C4-2B (cell line): ENCODE results near the gene SERPINE3.

Experiments used
- H3K27ac ChIP-seq: fragments of 450-650 bp; 2 replicates; pipeline ENCODE4 v1.5.1; 2017
- CTCF ChIP-seq: fragments of 450-650 bp; conservative IDR thresholded peaks from 2 replicates; pipeline ENCODE4 v1.5.1; 2017; ENCODE audit warnings: mild to moderate bottlenecking
- ZFX ChIP-seq: fragments of 450-650 bp; IDR thresholded peaks from 2 replicates; pipeline ENCODE4 v1.6.1; 2017

The SERPINE3 gene

GRCh38 chr13:51339354-51339753, at the start of gene SERPINE3:
SERPINE3 (plus strand) TSS chr13:51339691; CDS start chr13:51341092, 1,401 bp downstream.
- H3K27ac ChIP-seq, result no peak within 1 kb of the TSS

DNA sequence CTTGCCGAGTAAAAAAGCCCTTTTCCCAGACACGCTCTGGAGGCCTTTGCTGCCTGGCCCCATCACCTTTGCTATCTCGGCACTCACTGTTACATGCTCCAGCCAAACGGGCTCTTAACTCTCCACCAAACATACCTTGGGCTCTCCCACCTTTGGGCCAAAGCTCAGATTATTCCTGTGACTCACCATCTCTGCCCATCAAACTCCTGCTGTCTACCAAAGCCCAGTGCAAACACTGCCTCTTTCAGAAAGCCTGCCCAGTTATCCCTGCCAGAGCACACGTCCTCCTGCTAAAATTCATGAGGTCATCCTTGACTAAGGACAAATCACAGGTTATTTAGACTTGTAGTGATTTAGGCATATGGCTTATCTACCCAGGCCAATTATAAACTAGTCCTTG, 48.1 kb upstream of the SERPINE3 start:
- H3K27ac ChIP-seq, result no peak overlapping the region
- no peak for TF ChIP-seq CTCF
- no peak for TF ChIP-seq ZFX

More at GRCh38 chr13:51339354-51339753, at the start of gene SERPINE3:
- TF ChIP-seq CTCF (no peak), ZFX (no peak)

- H3K27ac ChIP-seq, result no peak overlapping the region
- TF ChIP-seq CTCF (no peak), ZFX (no peak)
Observed at GRCh38 chr13:51292000-51292565, 47.4 kb upstream of the SERPINE3 start.

DNA sequence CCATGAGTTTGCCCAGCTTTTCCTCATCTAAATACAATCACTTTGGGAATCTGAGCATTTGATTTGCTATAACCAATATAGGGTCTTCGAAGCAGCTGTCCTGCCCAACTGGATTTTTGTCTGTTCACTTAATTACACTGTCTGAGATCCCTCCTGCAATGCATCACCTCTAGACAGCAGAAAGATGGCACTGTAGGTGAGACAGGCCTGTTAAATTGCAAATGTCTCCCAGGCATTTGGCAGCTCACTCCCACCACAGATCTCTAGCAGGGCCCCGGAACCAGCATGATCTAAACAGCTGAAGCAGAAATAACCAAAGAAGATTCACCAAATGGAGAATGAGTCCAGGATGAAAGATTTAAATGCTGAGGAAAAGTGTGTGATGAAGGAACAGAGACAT, 41.9 kb upstream of the SERPINE3 start:
- TF ChIP-seq ZFX (no peak), CTCF (no peak)
- no peak overlapping the region for H3K27ac ChIP-seq

GRCh38 chr13:51298812-51299211, 40.7 kb upstream of the SERPINE3 start:
- H3K27ac ChIP-seq, result no peak overlapping the region
- TF ChIP-seq ZFX (no peak), CTCF (no peak)

DNA sequence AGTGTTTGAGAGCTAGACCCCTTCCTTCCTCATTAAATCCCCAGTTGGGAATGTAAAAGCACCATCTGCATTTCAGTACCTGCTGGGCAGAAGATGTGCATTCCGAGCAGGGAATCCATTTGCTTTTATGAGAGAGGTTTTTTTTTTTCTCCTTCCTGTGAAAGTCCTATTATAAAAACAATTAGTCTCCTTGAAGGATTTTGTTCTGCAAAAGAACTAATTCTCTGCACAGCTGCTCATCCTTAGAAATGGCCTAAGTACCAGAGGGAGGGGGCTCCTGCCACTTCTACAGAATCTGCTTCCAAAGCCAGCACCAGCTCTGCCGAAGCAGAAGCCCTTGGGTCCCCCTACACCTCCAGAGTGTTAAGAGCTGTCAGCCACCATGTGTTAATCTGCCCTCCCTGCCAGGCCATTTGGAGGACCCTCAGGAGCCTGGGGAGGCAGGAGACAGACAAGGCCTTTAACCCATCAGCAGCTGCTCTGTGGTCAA, 36.4 kb upstream of the SERPINE3 start:
- H3K27ac ChIP-seq, result no peak overlapping the region

DNA sequence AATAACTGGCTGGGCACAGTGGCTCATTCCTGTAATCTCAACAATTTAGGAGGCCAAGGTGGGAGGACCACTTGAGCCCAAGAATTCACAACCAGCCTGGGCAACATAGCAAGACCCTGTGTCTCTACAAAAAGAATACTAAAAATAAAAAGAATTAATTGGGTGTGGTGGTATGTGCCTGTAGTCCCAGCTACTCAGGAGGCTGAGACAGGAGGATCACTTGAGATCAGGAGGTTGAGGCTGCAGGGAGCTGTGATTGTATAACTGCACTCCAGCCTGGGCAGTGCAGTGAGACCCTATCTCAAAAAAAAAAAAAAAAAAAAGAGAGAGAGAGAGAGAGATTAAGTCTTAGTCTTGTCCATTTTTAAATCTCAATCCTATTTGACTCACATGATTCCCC, 35.6 kb upstream of the SERPINE3 start:
- TF ChIP-seq ZFX (no peak), CTCF (no peak)
- H3K27ac ChIP-seq, result no peak overlapping the region

More for the DNA sequence above, 36.4 kb upstream of the SERPINE3 start:
- TF ChIP-seq ZFX, result no peak
- no peak for TF ChIP-seq CTCF
